Mucosa of rectum (tissue), 2 donors: ENCODE data around the gene CRYZL1.

ENCODE experiments used
- H3K27ac ChIP-seq, 2 donors: one replicate each; pipeline ENCODE4 v1.7.0; 2013; ENCODE audit warnings: inconsistent platforms in 2 of 2, low read depth in 2 of 2, low read length in 2 of 2
- H3K27me3 ChIP-seq, 2 donors: one replicate each; pipeline ENCODE4 v1.7.0; 2013; ENCODE audit warnings: low read length in 2 of 2; ENCODE audit not compliant: control insufficient read depth in 2 of 2, insufficient read depth in 2 of 2
- H3K36me3 ChIP-seq, 2 donors: one replicate each; pipeline ENCODE4 v1.7.0; 2013; ENCODE audit warnings: low read length in 2 of 2; ENCODE audit not compliant: control insufficient read depth in 2 of 2, insufficient read depth in 2 of 2
- H3K4me1 ChIP-seq, 2 donors: one replicate each; pipeline ENCODE4 v1.7.0; 2013; ENCODE audit warnings: low read length in 2 of 2, mild to moderate bottlenecking in 1 of 2; ENCODE audit not compliant: control insufficient read depth in 2 of 2, insufficient read depth in 2 of 2
- H3K4me3 ChIP-seq, 2 donors: one replicate each; pipeline ENCODE4 v1.7.0; 2013; ENCODE audit warnings: low read length in 2 of 2
- H3K9ac ChIP-seq, 2 donors: one replicate each; pipeline ENCODE4 v1.7.0; 2013; ENCODE audit warnings: low read length in 2 of 2, low read depth in 1 of 2, mild to moderate bottlenecking in 1 of 2
- H3K9me3 ChIP-seq, 2 donors: one replicate each; pipeline ENCODE4 v1.7.0; 2013; ENCODE audit warnings: low read length in 2 of 2; ENCODE audit not compliant: control insufficient read depth in 2 of 2
- donor health status: healthy.
- donor health status: Normal muscosa, but diverticular disease.

CRYZL1 gene

GRCh38 chr21:33567914-33568313 is 73.6 kb downstream of the CRYZL1 start:
- Histone ChIP-seq H3K9me3 (no peaks in the 10 kb centered on the region), H3K36me3 (peaks cover 43 to 44% of the 10 kb centered on the region in 2 donors), H3K27ac (no peak overlapping the region), H3K27me3 (no peaks in the 10 kb centered on the region), H3K9ac (no peak overlapping the region), H3K4me3 (no peak overlapping the region), H3K4me1 (no peaks in the 10 kb centered on the region)

- Histone ChIP-seq H3K27me3 (no peaks in the 10 kb centered on the region), H3K27ac (no peak overlapping the region), H3K4me1 (no peaks in the 10 kb centered on the region), H3K9me3 (no peaks in the 10 kb centered on the region), H3K36me3 (peaks cover 42 to 44% of the 10 kb centered on the region in 2 donors), H3K9ac (no peak overlapping the region), H3K4me3 (no peak overlapping the region)
Observed at GRCh38 chr21:33566514-33566913, 75.0 kb downstream of the CRYZL1 start.

GRCh38 chr21:33562389-33562788 is 79.2 kb downstream of the CRYZL1 start:
- H3K9me3 ChIP-seq = no peaks in the 10 kb centered on the region
- peaks cover 0 to 2% of the 10 kb centered on the region in 2 donors for H3K4me1 ChIP-seq
- no peak overlapping the region for H3K4me3 ChIP-seq
- no peak overlapping the region for H3K9ac ChIP-seq
- H3K36me3 ChIP-seq = peaks cover 57 to 62% of the 10 kb centered on the region in 2 donors
- H3K27ac ChIP-seq = no peak overlapping the region
- H3K27me3 ChIP-seq = no peaks in the 10 kb centered on the region

GRCh38 chr21:33561373-33561772 is 80.2 kb downstream of the CRYZL1 start:
- no peaks in the 10 kb centered on the region for H3K9me3 ChIP-seq
- no peak overlapping the region for H3K9ac ChIP-seq
- H3K36me3 ChIP-seq = peaks cover 59 to 67% of the 10 kb centered on the region in 2 donors
- H3K27ac ChIP-seq = no peak overlapping the region
- no peak overlapping the region for H3K4me3 ChIP-seq
- peaks cover 0 to 2% of the 10 kb centered on the region in 2 donors for H3K4me1 ChIP-seq
- H3K27me3 ChIP-seq = no peaks in the 10 kb centered on the region

GRCh38 chr21:33560965-33561364 is 80.6 kb downstream of the CRYZL1 start:
- Histone ChIP-seq H3K4me1 (peaks cover 0 to 2% of the 10 kb centered on the region in 2 donors), H3K27me3 (no peaks in the 10 kb centered on the region), H3K36me3 (peaks cover 62 to 70% of the 10 kb centered on the region in 2 donors), H3K9ac (no peak overlapping the region), H3K9me3 (no peaks in the 10 kb centered on the region), H3K27ac (no peak overlapping the region), H3K4me3 (no peak overlapping the region)

- peaks cover 59 to 77% of the 10 kb centered on the region in 2 donors for H3K36me3 ChIP-seq
- no peaks in the 10 kb centered on the region for H3K9me3 ChIP-seq
- no peak overlapping the region for H3K4me3 ChIP-seq
- no peaks in the 10 kb centered on the region for H3K27me3 ChIP-seq
- no peak overlapping the region for H3K9ac ChIP-seq
- peaks cover 0 to 2% of the 10 kb centered on the region in 2 donors for H3K4me1 ChIP-seq
- no peak overlapping the region for H3K27ac ChIP-seq
Observed at GRCh38 chr21:33559813-33560212, 81.7 kb downstream of the CRYZL1 start.

- no peak overlapping the region for H3K27ac ChIP-seq
- H3K36me3 ChIP-seq = peaks cover 67 to 84% of the 10 kb centered on the region in 2 donors
- peaks cover 0 to 2% of the 10 kb centered on the region in 2 donors for H3K4me1 ChIP-seq
Observed at GRCh38 chr21:33558777-33559421, 82.6 kb downstream of the CRYZL1 start.

GRCh38 chr21:33557447-33557846 is 84.1 kb downstream of the CRYZL1 start:
- peaks cover 77 to 86% of the 10 kb centered on the region in 2 donors for H3K36me3 ChIP-seq
- H3K4me1 ChIP-seq = peaks cover 0 to 2% of the 10 kb centered on the region in 2 donors
- no peak overlapping the region for H3K9ac ChIP-seq
- H3K4me3 ChIP-seq = no peak overlapping the region
- H3K27ac ChIP-seq = no peak overlapping the region
- H3K9me3 ChIP-seq = no peaks in the 10 kb centered on the region
- no peaks in the 10 kb centered on the region for H3K27me3 ChIP-seq

More at GRCh38 chr21:33558777-33559421, 82.6 kb downstream of the CRYZL1 start:
- Histone ChIP-seq H3K9me3 (no peaks in the 10 kb centered on the region), H3K27me3 (no peaks in the 10 kb centered on the region), H3K9ac (no peak overlapping the region), H3K4me3 (no peak overlapping the region)

- Histone ChIP-seq H3K36me3 (peaks cover 84 to 89% of the 10 kb centered on the region in 2 donors), H3K4me3 (no peak overlapping the region), H3K27ac (no peak overlapping the region), H3K9ac (no peak overlapping the region), H3K4me1 (no peaks in the 10 kb centered on the region), H3K9me3 (no peaks in the 10 kb centered on the region), H3K27me3 (no peaks in the 10 kb centered on the region)
Observed at GRCh38 chr21:33554982-33555344, 86.6 kb downstream of the CRYZL1 start.

GRCh38 chr21:33554236-33554981 is 87.1 kb downstream of the CRYZL1 start:
- Histone ChIP-seq H3K4me3 (no peak overlapping the region), H3K4me1 (no peaks in the 10 kb centered on the region), H3K27me3 (no peaks in the 10 kb centered on the region), H3K9me3 (no peaks in the 10 kb centered on the region), H3K36me3 (peaks cover 84 to 89% of the 10 kb centered on the region in 2 donors), H3K9ac (no peak overlapping the region), H3K27ac (no peak overlapping the region)
